IPS-11a (cell line): ENCODE measurements around the gene GLI3.
"Not testable (repeated sequence)": the region's sequence is repeated elsewhere in the genome, so short reads cannot be mapped to it uniquely, and the experiment has no call there.

Experiments used
- H3K4me3 ChIP-seq: one replicate; pipeline ENCODE4 v1.5.1; 2013; ENCODE audit warnings: low read depth, low read length, control low read depth

Gene GLI3

GRCh38 chr7:42213093-42213492, 23.9 kb downstream of the GLI3 start:
- H3K4me3 ChIP-seq, result no peak overlapping the region

GRCh38 chr7:42212541-42213090, 24.4 kb downstream of the GLI3 start:
- H3K4me3 ChIP-seq, result no peak overlapping the region

GRCh38 chr7:42211938-42212337, 25.1 kb downstream of the GLI3 start:
- no peak overlapping the region for H3K4me3 ChIP-seq

- no peak overlapping the region for H3K4me3 ChIP-seq
Observed at GRCh38 chr7:42210779-42211178, 26.2 kb downstream of the GLI3 start.

GRCh38 chr7:42210333-42210732, 26.7 kb downstream of the GLI3 start:
- H3K4me3 ChIP-seq, result no peak overlapping the region

- not testable (repeated sequence) for H3K4me3 ChIP-seq
Observed at GRCh38 chr7:42209085-42209484, 27.9 kb downstream of the GLI3 start.

GRCh38 chr7:42208572-42208971, 28.4 kb downstream of the GLI3 start:
- H3K4me3 ChIP-seq, result no peak overlapping the region

- no peak overlapping the region for H3K4me3 ChIP-seq
Observed at GRCh38 chr7:42207420-42207819, 29.6 kb downstream of the GLI3 start.

- no peak overlapping the region for H3K4me3 ChIP-seq
Observed at GRCh38 chr7:42203336-42203735, 33.7 kb downstream of the GLI3 start.

GRCh38 chr7:42202601-42203000, 34.4 kb downstream of the GLI3 start:
- no peak overlapping the region for H3K4me3 ChIP-seq

- H3K4me3 ChIP-seq, result no peak overlapping the region
Observed at GRCh38 chr7:42198974-42199668, 37.9 kb downstream of the GLI3 start.

- H3K4me3 ChIP-seq, result no peak overlapping the region
Observed at GRCh38 chr7:42198296-42198695, 38.7 kb downstream of the GLI3 start.

- H3K4me3 ChIP-seq, result no peak overlapping the region
Observed at GRCh38 chr7:42197451-42197850, 39.6 kb downstream of the GLI3 start.

GRCh38 chr7:42194238-42194637, 42.8 kb downstream of the GLI3 start:
- no peak overlapping the region for H3K4me3 ChIP-seq

GRCh38 chr7:42193471-42194129, 43.4 kb downstream of the GLI3 start:
- no peak overlapping the region for H3K4me3 ChIP-seq

- H3K4me3 ChIP-seq, result no peak overlapping the region
Observed at GRCh38 chr7:42192851-42193461, 44.1 kb downstream of the GLI3 start.

GRCh38 chr7:42192066-42192465, 44.9 kb downstream of the GLI3 start:
- H3K4me3 ChIP-seq, result no peak overlapping the region

- H3K4me3 ChIP-seq, result no peak overlapping the region
Observed at GRCh38 chr7:42189535-42189934, 47.5 kb downstream of the GLI3 start.

- H3K4me3 ChIP-seq, result no peak overlapping the region
Observed at GRCh38 chr7:42186151-42186550, 50.9 kb downstream of the GLI3 start.

- H3K4me3 ChIP-seq, result no peak overlapping the region
Observed at GRCh38 chr7:42185726-42186125, 51.3 kb downstream of the GLI3 start.

GRCh38 chr7:42183547-42183946, 53.5 kb downstream of the GLI3 start:
- no peak overlapping the region for H3K4me3 ChIP-seq

GRCh38 chr7:42181566-42181965, 55.4 kb downstream of the GLI3 start:
- H3K4me3 ChIP-seq, result no peak overlapping the region
